K562 (cell line): ENCODE results near the gene PPIH. TPM values are rescaled to one million over a fixed set of nuclear protein-coding genes. Genes with fewer than 3 reads are reported as not detected.

Experiments
- BCL6 ChIP-seq: fragments of 250-450 bp; sonication (Bioruptor Pico); IDR thresholded peaks from 2 replicates; pipeline ENCODE4 v1.4.0; 2020
- C11orf30 ChIP-seq: fragments of 450-650 bp; IDR thresholded peaks from 2 replicates; pipeline ENCODE4 v1.6.1; 2016; ENCODE audit warnings: low read depth, mild to moderate bottlenecking
- CBX3 ChIP-seq, 2 experiments: IDR thresholded peaks; 1 replicate in 1 of 2; 2 replicates in 1 of 2; pipeline ENCODE4 v1.6.1; 2012; ENCODE audit warnings: inconsistent platforms in 2 of 2, low read length in 2 of 2, borderline replicate concordance in 1 of 2, control low read depth in 1 of 2
- DACH1 ChIP-seq: fragments of 450-650 bp; IDR thresholded peaks from 2 replicates; pipeline ENCODE4 v1.6.1; 2018; ENCODE audit not compliant: partially characterized antibody
- DMBX1 ChIP-seq: fragments of 250-450 bp; sonication (Bioruptor Pico); IDR thresholded peaks from 2 replicates; pipeline ENCODE4 v1.8.0; 2022; ENCODE audit warnings: inconsistent platforms, mild to moderate bottlenecking, moderate library complexity, borderline replicate concordance
- FOSL1 ChIP-seq: fragments of 200-800 bp; sonication (Bioruptor generic); conservative IDR thresholded peaks from 2 replicates; pipeline ENCODE4 v1.6.1; 2016; ENCODE audit warnings: missing genetic modification characterization, missing compliant biosample characterization
- GATAD2A ChIP-seq: fragments of 450-650 bp; IDR thresholded peaks from 2 replicates; pipeline ENCODE4 v1.6.1; 2017
- LEF1 ChIP-seq: fragments of 450-650 bp; IDR thresholded peaks from 2 replicates; pipeline ENCODE4 v1.6.1; 2016; ENCODE audit warnings: mild to moderate bottlenecking
- MTA3 ChIP-seq: fragments of 450-650 bp; formaldehyde crosslinking; IDR thresholded peaks from 2 replicates; pipeline ENCODE4 v1.6.1; 2017; ENCODE audit warnings: mild to moderate bottlenecking, borderline replicate concordance
- NCOA2 ChIP-seq, 2 experiments: fragments of 450-650 bp; IDR thresholded peaks; 2 replicates each; pipeline ENCODE4 v1.6.1; 2018; ENCODE audit warnings: mild to moderate bottlenecking in 2 of 2, moderate library complexity in 1 of 2; ENCODE audit not compliant: partially characterized antibody in 2 of 2
- NFE2 ChIP-seq: IDR thresholded peaks from 2 replicates; pipeline ENCODE4 v1.6.1; 2014; ENCODE audit warnings: antibody characterized with exemption, low read depth
- PML ChIP-seq: IDR thresholded peaks from 2 replicates; pipeline ENCODE4 v1.6.1; 2012; ENCODE audit warnings: low read length, inconsistent platforms
- PRPF4 ChIP-seq: fragments of 200-400 bp; formaldehyde crosslinking; IDR thresholded peaks from one replicate; pipeline ENCODE4 v1.6.1; 2017; ENCODE audit warnings: low read length, low read depth, mild to moderate bottlenecking; ENCODE audit not compliant: insufficient read depth, poor library complexity, severe bottlenecking
- ZBTB17 ChIP-seq: fragments of 450-650 bp; formaldehyde crosslinking; IDR thresholded peaks from 2 replicates; pipeline ENCODE4 v1.4.0; 2020; ENCODE audit warnings: mild to moderate bottlenecking
- polyA plus RNA-seq, 8 experiments: library from polyadenylated mRNA; depleted of rRNA in 4 of 8; stranded (reverse) in 5 of 8; unstranded in 3 of 8; fragments of >200 nt; fragmentation: Nextera tagmentation in 2 of 8; fragmentation: Illumina TruSeq in 1 of 8; extraction: Ambion mirVana in 2 of 8; extraction: Trizol in 1 of 8; gene quantifications; 2 replicates each; pipeline versions ENCODE4 v1.2.1 to v1.2.3, GENCODE V29; 2011 to 2014; ENCODE audit warnings: inconsistent platforms in 1 of 8, missing spikeins in 1 of 8
- total RNA-seq, 7 experiments: library from RNA; depleted of rRNA in 6 of 7; stranded (reverse); fragments of >200 nt in 6 of 7; fragmentation: Illumina TruSeq in 2 of 7; extraction: Trizol in 2 of 7; gene quantifications; 2 replicates each; pipeline versions ENCODE4 v1.2.1 to v1.2.3, GENCODE V29; 2011 to 2021; ENCODE audit warnings: low replicate concordance in 1 of 7
- TF ChIP-seq, protein P1 (sequence below): sonication (generic); formaldehyde crosslinking; IDR thresholded peaks from 2 replicates; pipeline ENCODE4 v1.8.0; 2022; ENCODE audit warnings: mild to moderate bottlenecking, missing genetic modification reagents
- TF ChIP-seq, protein P2 (sequence below): IDR thresholded peaks from 2 replicates; pipeline ENCODE4 v1.6.1; 2011; ENCODE audit not compliant: insufficient read length; ENCODE audit errors: extremely low read depth
- TF ChIP-seq, protein P3 (sequence below): fragments of 250-450 bp; sonication (Bioruptor Pico); IDR thresholded peaks from 2 replicates; pipeline ENCODE4 v1.5.0; 2020; ENCODE audit warnings: mild to moderate bottlenecking
- TF ChIP-seq, protein P4 (sequence below): fragments of 250-450 bp; sonication (Bioruptor Pico); IDR thresholded peaks from 2 replicates; pipeline ENCODE4 v1.5.1; 2021; ENCODE audit warnings: mild to moderate bottlenecking

PPIH gene
- total and polyA plus RNA-seq, 9 of the 15 experiments (the other 6 are each of a cell fraction or from before 2014, with no cell fraction given) = 197 to 470 (median 277) TPM

DNA sequence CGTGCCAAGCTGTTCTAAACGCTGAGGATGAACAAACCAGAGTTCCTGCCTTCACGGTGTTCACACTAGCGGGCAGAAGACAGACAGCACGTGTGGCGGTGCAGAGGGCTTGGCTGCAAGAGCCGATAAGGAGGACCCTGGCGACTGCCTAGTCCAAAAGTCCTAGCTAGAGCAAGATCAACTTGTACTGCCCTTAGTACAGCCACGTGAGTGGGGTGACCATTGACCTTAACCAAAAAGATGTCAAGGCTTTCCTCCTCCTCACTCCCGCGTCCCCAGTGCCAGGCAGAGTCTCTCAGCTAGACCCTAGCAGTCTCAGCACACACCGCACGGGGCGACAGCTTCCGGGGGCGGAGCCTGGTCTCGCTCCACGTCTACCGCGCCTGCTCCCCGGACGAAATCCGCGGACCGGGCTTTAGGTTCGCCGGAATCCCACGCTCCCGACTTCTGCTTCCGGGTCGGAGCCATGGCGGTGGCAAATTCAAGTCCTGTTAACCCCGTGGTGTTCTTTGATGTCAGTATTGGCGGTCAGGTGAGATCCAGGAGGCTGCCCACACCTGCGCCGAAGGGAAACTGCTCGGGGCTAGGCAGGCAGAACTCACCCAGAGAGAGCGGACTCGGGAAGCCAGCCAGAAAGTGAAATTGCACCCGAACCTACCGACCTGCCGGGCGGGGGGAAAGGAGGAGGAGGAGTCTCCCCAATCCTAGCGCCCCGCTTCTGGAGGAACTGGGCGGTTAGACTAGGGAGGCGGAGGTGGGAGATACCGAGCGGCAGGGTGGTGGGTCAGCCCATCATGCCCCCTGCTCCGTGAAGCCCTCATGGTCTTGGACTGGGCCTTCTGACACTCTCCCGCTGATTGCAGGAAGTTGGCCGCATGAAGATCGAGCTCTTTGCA lies at the start of gene PPIH (continued):
- TF ChIP-seq DMBX1 (CRISPR knock-in tag) (no peak), BCL6 (CRISPR knock-in tag) (no peak), FOSL1 (no peak), C11orf30 (peak; percentile 96), NCOA2 (IDR thresholded peaks at IDR 0.05; ENCODE audit: partially characterized antibody in 2 of 2) (no peak), PRPF4 (no peak), PML (peak; percentile 78), GATAD2A (no peak), DACH1 (no peak), MTA3 (peak; percentile 89; the same call in 1 of the 2 replicates), LEF1 (peak; percentile 95), CBX3 (IDR thresholded peaks at IDR 0.05; ENCODE audit: borderline replicate concordance in 1 of 2, low read length in 2 of 2) (peak in 1 of 2 experiments; percentile 89; a peak in 2 of 3 replicates), NFE2 (peak; percentile 8; the same call in 1 of the 2 replicates), ZBTB17 (CRISPR knock-in tag) (0 out of 2 replicates have a peak, but pooled peaks have one; percentile 59)
- TF ChIP-seq, protein P1, sequence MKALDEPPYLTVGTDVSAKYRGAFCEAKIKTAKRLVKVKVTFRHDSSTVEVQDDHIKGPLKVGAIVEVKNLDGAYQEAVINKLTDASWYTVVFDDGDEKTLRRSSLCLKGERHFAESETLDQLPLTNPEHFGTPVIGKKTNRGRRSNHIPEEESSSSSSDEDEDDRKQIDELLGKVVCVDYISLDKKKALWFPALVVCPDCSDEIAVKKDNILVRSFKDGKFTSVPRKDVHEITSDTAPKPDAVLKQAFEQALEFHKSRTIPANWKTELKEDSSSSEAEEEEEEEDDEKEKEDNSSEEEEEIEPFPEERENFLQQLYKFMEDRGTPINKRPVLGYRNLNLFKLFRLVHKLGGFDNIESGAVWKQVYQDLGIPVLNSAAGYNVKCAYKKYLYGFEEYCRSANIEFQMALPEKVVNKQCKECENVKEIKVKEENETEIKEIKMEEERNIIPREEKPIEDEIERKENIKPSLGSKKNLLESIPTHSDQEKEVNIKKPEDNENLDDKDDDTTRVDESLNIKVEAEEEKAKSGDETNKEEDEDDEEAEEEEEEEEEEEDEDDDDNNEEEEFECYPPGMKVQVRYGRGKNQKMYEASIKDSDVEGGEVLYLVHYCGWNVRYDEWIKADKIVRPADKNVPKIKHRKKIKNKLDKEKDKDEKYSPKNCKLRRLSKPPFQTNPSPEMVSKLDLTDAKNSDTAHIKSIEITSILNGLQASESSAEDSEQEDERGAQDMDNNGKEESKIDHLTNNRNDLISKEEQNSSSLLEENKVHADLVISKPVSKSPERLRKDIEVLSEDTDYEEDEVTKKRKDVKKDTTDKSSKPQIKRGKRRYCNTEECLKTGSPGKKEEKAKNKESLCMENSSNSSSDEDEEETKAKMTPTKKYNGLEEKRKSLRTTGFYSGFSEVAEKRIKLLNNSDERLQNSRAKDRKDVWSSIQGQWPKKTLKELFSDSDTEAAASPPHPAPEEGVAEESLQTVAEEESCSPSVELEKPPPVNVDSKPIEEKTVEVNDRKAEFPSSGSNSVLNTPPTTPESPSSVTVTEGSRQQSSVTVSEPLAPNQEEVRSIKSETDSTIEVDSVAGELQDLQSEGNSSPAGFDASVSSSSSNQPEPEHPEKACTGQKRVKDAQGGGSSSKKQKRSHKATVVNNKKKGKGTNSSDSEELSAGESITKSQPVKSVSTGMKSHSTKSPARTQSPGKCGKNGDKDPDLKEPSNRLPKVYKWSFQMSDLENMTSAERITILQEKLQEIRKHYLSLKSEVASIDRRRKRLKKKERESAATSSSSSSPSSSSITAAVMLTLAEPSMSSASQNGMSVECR = peak; percentile 97
- TF ChIP-seq, protein P2, sequence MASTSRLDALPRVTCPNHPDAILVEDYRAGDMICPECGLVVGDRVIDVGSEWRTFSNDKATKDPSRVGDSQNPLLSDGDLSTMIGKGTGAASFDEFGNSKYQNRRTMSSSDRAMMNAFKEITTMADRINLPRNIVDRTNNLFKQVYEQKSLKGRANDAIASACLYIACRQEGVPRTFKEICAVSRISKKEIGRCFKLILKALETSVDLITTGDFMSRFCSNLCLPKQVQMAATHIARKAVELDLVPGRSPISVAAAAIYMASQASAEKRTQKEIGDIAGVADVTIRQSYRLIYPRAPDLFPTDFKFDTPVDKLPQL = no peak
- TF ChIP-seq, protein P3, sequence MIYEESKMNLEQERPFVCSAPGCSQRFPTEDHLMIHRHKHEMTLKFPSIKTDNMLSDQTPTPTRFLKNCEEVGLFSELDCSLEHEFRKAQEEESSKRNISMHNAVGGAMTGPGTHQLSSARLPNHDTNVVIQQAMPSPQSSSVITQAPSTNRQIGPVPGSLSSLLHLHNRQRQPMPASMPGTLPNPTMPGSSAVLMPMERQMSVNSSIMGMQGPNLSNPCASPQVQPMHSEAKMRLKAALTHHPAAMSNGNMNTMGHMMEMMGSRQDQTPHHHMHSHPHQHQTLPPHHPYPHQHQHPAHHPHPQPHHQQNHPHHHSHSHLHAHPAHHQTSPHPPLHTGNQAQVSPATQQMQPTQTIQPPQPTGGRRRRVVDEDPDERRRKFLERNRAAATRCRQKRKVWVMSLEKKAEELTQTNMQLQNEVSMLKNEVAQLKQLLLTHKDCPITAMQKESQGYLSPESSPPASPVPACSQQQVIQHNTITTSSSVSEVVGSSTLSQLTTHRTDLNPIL (CRISPR knock-in tag) = no peak
- TF ChIP-seq, protein P4, sequence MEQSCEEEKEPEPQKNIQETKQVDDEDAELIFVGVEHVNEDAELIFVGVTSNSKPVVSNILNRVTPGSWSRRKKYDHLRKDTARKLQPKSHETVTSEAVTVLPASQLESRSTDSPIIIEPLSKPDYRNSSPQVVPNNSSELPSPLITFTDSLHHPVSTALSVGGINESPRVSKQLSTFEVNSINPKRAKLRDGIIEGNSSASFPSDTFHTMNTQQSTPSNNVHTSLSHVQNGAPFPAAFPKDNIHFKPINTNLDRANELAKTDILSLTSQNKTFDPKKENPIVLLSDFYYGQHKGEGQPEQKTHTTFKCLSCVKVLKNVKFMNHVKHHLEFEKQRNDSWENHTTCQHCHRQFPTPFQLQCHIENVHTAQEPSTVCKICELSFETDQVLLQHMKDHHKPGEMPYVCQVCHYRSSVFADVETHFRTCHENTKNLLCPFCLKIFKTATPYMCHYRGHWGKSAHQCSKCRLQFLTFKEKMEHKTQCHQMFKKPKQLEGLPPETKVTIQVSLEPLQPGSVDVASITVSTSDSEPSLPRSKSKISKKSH (CRISPR knock-in tag) = no peak
